Measurements from ENCODE around the gene ATOX1.
A peak's percentile ranks its signal among the peaks of the same experiment; 100 is the strongest.
"Not testable (repeated sequence)": the region's sequence is repeated elsewhere in the genome, so short reads cannot be mapped to it uniquely, and the experiment has no call there.

The ATOX1 gene

DNA sequence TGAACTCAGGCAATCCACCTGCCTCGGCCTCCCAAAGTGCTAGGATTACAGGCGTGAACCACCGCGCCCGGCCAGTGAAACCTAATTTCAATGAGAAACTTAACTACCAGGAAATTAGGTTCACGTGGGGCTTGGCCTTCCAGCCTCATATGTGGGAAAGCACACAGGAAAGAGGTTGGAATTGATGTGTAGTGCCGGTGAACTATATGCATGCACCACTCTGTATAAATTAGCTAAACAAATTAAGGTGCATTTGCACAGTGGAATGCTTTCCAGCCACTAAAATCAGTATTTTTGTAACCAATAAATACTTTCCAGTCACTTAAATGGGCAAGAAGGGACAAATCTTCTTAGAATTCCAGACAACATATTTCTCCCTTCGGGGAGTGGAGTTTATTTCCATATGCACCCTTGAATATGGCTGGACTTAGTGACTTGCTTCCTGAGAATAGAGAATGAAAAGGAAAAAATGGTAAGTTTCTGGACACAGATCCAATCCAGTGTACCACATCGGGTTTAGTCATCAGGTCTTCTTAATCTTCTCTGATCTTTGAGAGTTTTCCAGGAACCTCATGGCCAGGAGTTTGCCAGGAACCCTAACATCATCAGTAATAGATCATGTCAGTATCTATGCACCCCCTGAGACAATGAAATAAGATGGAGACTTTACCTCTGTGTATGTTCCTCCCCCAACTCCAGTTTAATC lies 24.9 kb downstream of the ATOX1 start:
- DNase-seq: peak; percentile 52

DNA sequence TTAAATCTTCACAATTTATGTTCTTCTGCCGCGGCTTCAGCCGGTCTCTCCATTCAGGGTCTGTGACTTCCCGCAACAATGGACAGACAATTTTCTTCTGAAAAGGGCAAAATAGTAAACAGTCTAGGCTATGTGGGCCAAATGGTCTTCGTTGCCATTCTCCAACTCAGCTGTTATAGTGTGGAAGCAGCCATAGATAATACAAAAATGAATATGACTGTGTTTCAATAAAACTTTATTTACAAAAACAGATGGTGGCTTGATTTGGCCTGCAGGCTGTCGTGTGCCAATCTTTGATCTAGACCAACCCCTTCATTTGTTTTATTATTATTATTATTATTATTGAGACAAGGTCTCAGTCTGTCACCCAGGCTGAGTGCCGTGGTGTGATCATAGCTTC lies 28.1 kb downstream of the ATOX1 start:
- no peak for DNase-seq

DNA sequence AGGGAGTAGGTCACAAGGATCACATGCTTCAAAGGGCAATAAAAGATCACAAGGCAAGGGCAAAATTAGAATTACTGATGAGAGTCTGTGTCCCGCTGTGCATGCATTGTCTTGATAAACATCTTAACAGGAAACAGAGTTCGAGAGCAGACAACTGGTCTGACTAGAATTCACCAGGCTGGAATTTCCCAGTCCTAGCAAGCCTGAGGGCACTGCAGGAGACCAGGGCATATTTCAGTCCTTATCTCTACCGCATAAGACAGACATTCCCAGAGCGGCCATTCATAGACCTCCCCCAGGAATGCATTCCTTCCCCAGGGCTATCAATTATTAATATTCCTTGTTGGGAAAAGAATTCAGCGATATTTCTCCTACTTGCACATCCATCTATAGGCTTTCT lies 28.8 kb downstream of the ATOX1 start:
- not testable (repeated sequence) for DNase-seq

DNA sequence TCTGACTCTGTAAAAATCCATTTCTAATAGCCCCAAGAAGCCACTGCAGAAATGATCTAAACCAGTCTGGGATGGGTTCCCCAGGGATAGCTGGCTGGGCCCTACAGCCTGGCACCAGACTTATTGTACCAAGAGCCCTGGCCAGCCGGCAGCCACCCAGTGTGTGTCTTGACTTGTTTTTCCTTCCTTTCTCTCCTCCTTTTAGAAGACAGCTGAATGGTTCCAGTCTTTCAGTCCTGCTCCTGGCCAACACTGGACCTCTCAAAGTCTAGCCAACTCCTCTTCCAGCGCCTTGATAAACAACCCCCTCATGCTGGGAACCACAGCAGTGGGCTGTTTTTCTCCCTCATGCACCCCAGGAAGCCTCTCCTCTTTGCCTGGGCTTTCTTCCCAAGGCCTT lies 34.1 kb downstream of the ATOX1 start:
- DNase-seq: no peak

DNA sequence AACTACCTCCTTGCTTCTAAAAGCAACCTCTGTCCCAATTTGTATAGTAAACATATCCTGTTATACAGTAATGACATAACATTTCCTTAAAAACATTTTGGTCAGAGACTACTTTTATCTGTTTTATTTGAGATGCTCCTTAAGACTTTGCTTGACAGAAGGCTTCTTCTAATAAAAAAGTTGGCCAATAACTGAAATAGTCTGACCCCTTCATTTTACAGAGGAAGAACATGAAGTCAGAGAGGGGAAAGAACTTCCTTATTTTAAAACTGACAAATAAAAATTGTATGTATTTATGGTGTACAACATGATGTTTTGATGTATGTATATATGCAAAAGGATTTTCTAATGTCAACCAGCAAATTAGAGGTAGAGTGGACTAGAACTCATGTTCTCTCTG lies 35.9 kb downstream of the ATOX1 start:
- DNase-seq: no peak

DNA sequence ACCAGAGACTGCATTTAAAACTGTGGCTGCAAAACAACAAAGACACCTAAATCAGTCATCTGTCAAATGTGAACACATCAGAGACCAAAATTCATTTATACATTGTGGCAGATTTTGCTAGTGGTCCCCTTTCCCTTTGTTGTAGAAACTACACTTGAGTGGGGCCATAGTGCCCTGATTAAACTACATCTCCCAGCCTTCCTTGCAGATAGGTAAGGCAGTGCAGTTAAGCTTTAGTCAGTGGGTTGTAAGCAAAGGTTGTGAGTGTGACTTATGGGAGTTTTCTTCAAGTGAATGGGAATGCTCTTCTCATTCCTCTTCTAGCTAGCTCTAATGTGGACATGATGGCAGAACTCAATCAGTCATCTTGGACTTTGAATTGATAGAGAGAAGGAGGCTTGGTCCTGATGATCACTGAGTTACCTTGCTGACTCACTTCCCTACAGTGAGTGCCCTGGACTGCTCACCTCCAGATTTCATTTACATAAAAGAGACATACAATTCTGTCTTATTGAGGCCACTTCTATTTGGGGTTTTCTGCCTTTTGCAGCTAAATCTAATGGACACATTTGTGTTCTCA lies 36.5 kb downstream of the ATOX1 start:
- no peak for DNase-seq

DNA sequence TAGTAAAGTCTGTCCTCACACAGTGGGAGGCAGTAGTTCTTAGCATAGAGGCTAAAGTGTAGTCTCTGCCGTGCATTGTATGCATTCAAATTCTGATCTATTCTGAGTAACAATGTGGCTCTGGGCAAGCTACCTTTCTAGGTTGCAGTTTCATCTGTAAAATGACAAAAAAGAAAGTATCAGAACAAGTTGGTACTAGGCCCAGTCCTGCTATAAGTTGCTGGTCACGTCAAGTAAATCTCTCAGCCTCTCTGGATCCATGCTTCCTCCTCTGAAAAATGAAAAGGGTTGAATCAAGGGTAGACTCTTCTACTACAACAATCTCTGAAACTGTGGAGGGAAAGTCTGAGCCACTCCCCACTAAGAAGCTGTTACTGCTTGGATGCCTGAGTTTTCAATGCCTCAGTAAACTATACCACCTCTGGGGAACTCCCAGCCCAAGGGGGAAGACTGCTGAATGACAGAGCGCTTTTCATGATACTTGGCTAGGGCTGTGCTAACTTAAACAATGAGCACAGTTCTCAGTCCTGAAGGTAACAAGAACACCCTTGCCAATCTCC lies 37.3 kb downstream of the ATOX1 start:
- DNase-seq: no peak

DNA sequence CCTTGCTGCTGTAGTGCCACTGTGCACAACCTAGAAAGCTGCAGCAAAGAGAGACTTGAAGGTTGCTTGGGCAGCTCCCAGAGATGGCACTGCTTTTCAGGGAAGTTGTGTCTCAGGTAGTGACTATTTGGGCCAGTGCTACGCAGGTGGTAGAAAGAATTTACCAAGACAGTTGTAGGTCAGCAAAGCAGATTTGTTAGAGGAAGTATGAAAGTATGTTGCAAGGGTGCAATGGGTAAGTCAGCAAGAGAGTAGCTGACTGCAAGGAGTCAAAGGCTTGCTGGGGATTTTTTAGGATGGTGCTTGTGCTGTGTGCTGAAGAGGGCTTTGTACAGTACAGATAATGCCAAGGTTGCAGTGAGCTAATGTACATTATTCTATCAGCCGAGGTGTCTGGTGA lies 38.2 kb downstream of the ATOX1 start:
- no peak for DNase-seq

DNA sequence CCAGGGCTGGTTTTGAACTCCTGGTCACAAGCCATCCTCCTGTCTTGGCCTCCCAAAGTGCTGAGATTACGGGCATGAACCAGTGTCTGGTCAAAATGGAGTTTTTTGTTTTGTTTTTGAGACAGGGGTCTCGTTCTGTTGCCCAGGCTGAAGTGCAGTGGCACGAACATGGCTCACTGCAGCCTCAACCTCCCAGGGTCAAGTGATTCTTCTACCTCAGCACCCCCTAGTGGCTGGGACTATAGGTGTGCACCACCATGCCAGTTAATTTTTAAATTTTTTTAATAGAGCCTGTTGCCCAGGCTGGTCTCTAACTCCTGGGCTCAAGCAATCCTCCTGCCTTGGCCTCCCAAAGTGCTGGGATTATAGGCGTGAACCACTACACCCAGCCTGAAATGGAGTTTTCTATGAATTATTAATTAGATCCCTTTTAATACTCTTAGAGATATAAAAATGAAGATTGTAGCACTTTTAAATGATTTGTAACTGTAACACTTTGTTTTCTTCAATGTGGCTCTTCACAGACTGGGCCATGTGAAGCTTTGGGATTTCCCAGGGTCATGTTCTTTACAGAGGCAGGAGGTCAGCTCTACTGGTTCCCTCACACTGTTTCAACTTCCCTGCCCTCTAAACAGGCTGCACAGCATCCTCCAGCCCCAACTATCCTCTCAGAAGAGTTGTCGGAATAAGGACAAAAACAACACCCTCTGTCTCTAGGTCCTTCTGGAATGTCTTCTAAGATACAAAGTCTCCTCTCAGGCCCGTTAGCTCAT lies 39.0 kb downstream of the ATOX1 start:
- DNase-seq: peak; percentile 53

DNA sequence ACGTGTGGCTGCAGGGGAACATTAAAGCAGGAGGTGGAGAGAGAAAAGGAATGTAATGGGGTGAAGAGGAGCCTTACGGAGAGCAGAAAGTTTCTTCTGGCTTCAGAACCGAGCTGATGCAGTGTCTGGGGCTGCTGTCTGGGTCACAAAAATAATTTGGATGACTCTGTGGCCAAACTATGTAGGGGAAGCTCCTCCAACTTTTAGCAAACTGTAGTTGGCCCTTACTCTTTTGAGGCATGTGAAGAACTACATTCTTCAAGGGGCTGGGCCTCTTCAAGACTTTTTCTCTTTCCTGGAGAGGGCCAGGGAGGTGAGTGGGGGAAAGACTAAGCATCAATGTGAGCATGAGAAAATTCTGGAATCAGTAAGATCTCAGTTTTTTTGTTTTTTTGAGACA lies 39.8 kb downstream of the ATOX1 start:
- DNase-seq: peak; percentile 34

DNA sequence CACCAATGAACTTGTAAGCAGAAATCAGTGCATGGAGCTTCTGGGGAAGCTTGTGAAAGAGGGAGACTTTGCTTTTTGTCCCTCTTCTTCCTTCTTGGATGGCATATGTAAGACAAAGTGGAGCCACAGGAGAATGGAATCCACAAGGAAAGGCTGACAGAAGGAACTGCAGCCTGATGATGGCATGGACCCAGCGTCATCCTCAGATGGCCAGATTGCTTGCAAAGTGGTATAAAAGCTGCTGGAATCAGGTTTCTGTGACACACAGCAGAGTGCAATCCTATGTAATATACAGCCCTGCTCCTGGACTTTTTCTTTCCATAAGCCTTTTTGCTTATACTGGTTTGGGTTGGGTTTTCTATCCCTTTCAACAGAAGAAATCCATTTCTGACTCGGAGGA lies 40.3 kb downstream of the ATOX1 start:
- DNase-seq: no peak

DNA sequence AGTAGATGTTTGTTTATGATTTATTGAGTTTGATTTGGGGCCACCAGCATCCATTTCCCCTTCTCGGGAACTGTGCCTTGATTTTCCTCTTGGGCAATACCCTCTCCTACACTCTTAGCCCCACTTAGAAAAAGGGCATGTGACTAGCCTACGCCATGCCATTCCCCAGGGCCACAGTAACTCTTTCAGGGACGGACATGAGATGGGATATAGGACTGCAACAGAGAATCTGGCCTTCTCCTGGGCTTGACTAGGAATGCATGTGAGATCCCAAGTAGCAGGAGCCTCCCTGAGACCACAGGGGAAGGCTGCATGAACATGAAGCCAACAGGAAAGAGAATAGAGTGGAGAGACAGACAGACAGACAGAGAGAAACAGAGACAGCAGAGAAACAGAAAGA lies 41.0 kb downstream of the ATOX1 start:
- no peak for DNase-seq

DNA sequence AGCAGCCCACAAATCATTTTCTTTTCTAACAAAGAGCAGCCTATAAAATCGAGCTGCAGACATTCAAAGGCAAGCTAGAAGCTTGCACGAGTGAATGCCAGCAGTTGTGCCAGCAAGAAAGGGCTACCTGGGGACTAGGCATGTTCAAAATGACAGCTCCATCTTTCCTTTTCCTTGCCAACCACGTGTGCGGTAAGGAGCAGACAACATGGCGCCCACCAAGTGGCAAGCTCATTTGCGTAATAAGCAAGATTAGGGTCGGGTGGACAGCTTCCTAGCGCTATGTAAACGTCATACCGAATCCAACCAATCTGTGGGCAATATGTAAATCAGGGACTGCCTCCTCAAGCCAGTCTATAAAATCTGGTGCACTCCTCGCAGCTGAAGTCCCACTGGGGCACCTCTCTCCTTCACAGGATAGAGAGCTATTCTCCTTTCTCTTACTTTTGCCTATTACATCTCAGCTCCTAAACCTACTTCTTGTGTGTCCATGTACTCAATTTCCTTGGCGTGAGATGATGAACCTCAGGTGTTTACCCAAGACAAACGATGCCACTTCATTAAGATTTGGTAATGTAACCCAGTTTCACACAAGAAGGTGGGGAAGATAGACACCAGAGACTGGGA lies 49.2 kb downstream of the ATOX1 start:
- no peak for DNase-seq

DNA sequence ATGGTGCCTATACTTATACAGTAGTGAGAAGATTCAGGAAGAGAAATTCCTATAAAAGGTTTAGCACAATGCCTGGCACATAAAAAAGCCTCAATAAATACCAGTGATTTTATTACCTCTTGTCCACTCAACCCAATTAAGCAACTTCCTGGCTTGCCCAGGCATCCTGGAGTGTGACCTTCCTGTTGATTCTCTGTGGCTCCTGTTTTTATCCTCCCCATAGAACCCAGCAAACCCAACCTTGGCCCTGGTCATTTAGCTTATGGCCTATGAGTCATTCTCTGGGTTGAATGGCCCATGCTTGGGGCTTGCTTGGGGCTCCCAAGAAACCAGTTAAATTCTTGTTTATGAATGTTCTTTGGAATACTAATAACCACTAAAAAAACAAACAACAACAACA lies 50.3 kb downstream of the ATOX1 start:
- DNase-seq: peak; percentile 42

DNA sequence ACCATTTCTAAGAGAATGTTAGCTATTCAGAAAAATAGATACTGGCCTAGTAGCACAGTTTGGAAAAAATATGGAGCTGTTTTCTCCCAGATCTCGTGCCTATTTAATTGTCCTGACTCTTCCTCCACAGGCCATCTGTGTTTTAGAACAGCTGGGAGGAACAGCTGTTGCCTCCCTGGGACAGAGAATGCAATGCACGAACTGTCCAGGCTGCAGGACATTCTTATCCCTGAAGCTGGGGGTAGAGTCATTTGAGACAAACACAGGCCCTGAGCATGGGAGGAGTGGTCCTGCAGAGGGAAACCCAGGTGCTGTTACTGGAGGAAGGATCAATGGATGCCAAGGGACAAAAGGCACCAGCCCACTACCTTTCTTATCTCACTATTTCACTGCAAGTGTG lies 50.9 kb downstream of the ATOX1 start:
- no peak for DNase-seq

DNA sequence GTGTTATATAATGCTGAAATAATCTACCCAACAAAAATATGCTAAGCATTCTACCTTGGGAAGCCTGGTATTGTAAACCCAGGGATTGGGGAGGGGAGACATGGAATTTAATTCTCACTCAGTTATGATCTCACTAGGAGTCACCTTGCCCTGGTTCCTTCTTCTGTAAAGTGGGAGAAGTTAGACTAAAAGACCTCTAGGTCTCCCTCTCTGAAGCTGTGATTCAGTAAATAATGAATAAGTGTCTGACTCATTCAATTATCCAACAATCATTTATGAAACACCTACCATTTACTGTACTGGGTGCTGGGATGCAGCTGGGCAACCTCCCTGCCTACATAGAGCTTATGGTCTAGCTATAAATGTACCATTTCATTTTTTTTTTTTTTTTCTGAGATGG lies 51.5 kb downstream of the ATOX1 start:
- DNase-seq: peak; percentile 60

DNA sequence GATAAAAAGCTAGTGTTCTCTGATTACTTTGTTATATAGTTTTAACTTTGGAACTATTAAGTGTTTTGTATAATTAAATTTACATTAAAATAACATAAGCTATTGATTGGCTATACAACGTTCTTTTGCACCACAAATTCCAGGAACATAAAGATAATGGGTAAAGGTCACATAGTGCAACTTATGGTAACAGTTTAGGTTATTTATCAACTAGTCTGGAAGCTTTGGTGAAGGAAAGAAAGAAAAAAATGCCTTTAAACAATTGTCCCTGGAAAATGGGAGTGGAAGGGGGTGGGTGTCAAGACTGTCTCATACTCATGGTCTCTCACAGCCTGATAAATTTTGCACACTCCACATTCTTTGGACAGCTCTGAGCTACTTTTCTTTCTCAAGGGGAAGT lies 54.7 kb downstream of the ATOX1 start:
- no peak for DNase-seq

DNA sequence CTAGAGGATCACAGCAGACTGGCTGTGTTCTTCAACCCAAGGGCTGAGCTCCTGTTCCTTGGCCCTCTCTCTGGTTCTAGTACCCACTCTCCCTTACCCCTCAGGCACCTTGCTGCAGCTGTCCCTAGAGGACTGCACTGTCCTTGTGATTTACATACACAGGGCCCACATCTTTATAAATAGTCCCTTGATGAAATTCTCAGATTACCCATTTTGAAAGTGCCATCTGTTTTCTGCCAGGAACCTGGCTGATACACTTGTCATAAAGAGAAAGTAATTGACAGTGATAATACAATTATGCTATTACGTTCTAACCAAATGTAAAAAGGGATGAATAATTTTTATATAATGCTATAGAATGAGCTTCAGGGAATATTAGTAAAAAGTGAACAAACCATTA lies 55.2 kb downstream of the ATOX1 start:
- DNase-seq: no peak

DNA sequence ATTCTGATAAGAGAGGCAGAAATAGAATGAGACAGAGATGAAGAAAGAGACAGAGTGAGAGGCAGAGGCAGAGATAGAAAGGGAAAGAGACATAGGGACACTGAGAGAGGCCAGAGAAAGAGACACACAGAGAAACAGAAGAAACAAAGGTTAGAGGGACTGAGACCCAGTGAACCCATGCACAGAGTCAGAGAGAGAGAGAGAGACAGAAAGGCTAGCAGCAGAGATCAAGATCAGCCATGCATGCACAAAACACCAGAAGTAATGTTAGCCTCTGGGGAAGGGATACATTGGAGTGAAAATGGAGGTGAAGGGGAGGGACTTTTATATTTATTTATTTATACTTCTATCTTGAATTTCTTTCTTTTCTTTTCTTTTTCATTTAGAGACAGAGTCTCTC lies 57.6 kb downstream of the ATOX1 start:
- DNase-seq: no peak

DNA sequence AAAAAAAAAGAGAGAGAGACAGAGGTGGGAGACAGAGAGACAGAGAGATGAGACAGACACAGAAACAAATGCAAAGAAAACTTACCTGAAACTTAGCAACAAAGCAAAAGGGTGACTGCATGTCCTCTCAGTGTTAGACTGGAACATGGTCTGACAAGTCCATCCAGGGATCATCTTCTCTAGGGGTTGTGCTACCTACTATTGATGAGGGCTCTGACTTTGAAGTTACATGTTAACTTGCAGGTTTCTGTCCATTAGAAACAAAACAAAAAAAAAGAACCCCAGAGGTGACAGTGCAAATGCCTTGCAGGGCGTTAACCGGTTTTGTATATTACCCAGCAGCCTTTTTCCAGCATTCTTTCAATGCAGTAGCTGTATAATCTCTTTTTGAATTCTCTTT lies 58.1 kb downstream of the ATOX1 start:
- DNase-seq: no peak

DNA sequence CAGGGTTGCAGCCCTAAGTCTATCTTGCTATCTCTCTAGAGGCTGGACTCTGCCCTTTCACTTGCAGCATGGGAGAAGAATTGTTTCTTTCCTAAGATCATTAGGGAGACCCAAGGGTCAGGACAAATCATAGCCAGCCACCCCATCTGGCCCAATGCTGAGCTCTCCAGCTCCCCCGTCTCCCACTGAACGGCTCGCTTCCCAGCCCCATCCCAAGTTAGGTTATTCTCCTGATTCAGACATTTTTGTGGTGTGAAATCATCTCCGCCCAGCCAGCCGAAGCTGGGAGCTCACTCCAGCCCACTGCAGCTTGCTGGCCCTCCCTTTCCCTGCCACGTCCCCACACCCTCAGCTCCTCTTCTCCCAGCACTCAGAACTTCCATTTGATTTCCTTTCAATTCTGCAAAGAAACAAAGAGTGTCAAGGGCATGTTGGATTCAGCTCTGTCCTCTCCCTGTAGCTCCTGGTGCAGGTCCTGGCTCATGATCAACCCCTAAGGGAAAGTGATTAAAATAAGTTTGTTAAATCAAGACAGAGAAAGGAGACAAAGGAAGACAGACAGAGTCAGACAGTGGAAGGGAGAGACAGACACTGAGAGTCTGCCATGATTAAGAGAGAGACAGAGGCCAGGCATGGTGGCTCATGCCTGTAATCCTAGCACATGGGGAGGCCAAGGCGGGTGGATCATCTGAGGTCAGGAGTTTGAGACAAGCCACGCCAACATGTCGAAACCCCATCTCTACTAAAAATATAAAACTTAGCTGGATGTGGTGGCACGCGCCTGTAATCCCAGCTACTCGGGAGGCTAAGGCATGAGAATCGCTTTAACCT lies 59.1 kb downstream of the ATOX1 start:
- peak; percentile 99 for DNase-seq

DNA sequence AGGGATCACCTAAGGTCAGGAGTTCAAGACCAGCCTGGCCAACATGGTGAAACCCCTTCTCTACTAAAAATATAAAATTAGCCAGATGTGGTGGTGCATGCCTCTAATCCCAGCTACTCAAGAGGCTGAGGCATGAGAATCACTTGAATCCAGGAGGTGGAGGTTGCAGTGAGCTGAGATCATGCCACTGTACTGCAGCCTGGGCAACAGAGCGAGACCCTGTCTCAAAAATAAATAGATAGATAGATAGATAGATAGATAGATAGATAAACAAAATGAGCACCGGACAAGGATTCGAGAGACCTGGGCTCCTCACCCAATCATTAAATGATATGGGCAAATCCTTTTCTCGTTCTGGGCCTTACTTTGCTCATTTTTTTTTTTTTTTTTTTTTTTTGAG lies 60.4 kb downstream of the ATOX1 start:
- DNase-seq: not testable (repeated sequence)

DNA sequence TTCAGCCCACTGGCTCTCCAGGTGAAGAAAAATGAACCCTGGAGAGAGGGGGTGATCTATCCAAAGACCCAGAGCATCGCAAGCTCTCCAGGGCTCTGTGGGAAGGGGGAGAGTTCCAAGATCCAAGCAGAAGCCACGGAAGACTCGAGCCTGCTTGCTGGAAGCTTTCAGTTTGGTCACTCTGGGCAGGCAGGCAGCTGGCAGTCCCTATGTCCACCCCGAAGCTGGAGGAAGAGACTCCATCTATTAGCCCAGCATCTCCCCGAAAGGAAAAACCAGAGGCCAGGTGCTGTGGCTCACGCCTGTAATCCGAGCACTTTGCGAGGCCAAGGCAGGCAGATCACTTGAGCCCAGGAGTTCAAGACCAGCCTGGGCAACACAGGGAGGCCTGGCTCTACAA lies 61.0 kb downstream of the ATOX1 start:
- no peak for DNase-seq
